GM12872 (cell line): ENCODE data around the gene PTPRF.

Experiments
- CTCF ChIP-seq: IDR thresholded peaks from 3 replicates; pipeline ENCODE4 v1.5.1; 2011; ENCODE audit warnings: low read depth, mild to moderate bottlenecking, low read length, moderate library complexity; ENCODE audit not compliant: insufficient read depth

The PTPRF gene

GRCh38 chr1:43614211-43614610 lies 83.5 kb downstream of the PTPRF start:
- TF ChIP-seq CTCF, result no peak

- no peak for TF ChIP-seq CTCF
Observed at GRCh38 chr1:43614891-43615290, 84.2 kb downstream of the PTPRF start.

- no peak for TF ChIP-seq CTCF
Observed at GRCh38 chr1:43616383-43616782, 85.7 kb downstream of the PTPRF start.

GRCh38 chr1:43617011-43617410 lies 86.3 kb downstream of the PTPRF start:
- no peak for TF ChIP-seq CTCF

GRCh38 chr1:43617668-43618067 lies 87.0 kb downstream of the PTPRF start:
- no peak for TF ChIP-seq CTCF

- no peak for TF ChIP-seq CTCF
Observed at GRCh38 chr1:43618521-43619313, 88.0 kb downstream of the PTPRF start.

GRCh38 chr1:43619314-43619790 lies 88.7 kb downstream of the PTPRF start:
- TF ChIP-seq CTCF, result no peak
